ENCODE data around the gene NFYA. TPM values are rescaled to one million over a fixed set of nuclear protein-coding genes. Genes with fewer than 3 reads are reported as not detected.

Gene NFYA
- total and polyA plus RNA-seq, 12 donors, result 6.4 to 21.4 (median 13.7) TPM

GRCh38 chr6:41045664-41046063 is 27.1 kb upstream of the NFYA start:
- Histone ChIP-seq H3K4me1 (replicated peaks in 1 of 2) (no peaks in the 10 kb centered on the region), H3K36me3 (replicated peaks in 1 of 2) (no peaks in the 10 kb centered on the region), H3K9me3 (replicated peaks in 1 of 3) (no peaks in the 10 kb centered on the region), H3K27ac (no peak overlapping the region), H3K27me3 (no peaks in the 10 kb centered on the region), H3K4me3 (no peak overlapping the region)
- intact Hi-C loops (cut with DNase I), result no loop called here
- 60 to 70% (median 63%) methylated on average over 5 of the region's 5 CpGs for WGBS, 4 donors
- no peak for DNase-seq
- TF ChIP-seq POLR2A (IDR thresholded peaks at IDR 0.05) (no peak), CTCF (IDR thresholded peaks at IDR 0.05) (no peak)

GRCh38 chr6:41046084-41046483 is 26.7 kb upstream of the NFYA start:
- Histone ChIP-seq H3K27me3 (no peaks in the 10 kb centered on the region), H3K36me3 (replicated peaks in 1 of 2) (no peaks in the 10 kb centered on the region), H3K27ac (no peak overlapping the region), H3K4me1 (replicated peaks in 1 of 2) (no peaks in the 10 kb centered on the region), H3K9me3 (replicated peaks in 1 of 3) (no peaks in the 10 kb centered on the region), H3K4me3 (no peak overlapping the region)
- 94 to 100% (median 100%) methylated on average over 1 of the region's 1 CpG for WGBS, 4 donors
- intact Hi-C loops (cut with DNase I), result no loop called here
- no peak for TF ChIP-seq POLR2A (IDR thresholded peaks at IDR 0.05)
- TF ChIP-seq CTCF (IDR thresholded peaks at IDR 0.05), result no peak
- no peak for DNase-seq

GRCh38 chr6:41047306-41047705 is 25.5 kb upstream of the NFYA start:
- Histone ChIP-seq H3K4me3 (no peak overlapping the region), H3K9me3 (replicated peaks in 1 of 3) (no peaks in the 10 kb centered on the region), H3K4me1 (replicated peaks in 1 of 2) (no peaks in the 10 kb centered on the region), H3K36me3 (replicated peaks in 1 of 2) (no peaks in the 10 kb centered on the region), H3K27ac (no peak overlapping the region), H3K27me3 (no peaks in the 10 kb centered on the region)
- TF ChIP-seq CTCF (IDR thresholded peaks at IDR 0.05) (no peak), POLR2A (IDR thresholded peaks at IDR 0.05) (no peak)
- WGBS, 4 donors, result 96 to 100% (median 98%) methylated on average over 2 of the region's 2 CpGs
- intact Hi-C loops (cut with DNase I), result no loop called here
- no peak for DNase-seq

GRCh38 chr6:41047745-41048732 is 24.7 kb upstream of the NFYA start:
- Histone ChIP-seq H3K27me3 (no peaks in the 10 kb centered on the region), H3K4me3 (no peak overlapping the region), H3K27ac (no peak overlapping the region), H3K36me3 (replicated peaks in 1 of 2) (no peaks in the 10 kb centered on the region), H3K4me1 (replicated peaks in 1 of 2) (no peaks in the 10 kb centered on the region), H3K9me3 (replicated peaks in 1 of 3) (no peaks in the 10 kb centered on the region)
- DNase-seq, result no peak
- WGBS, 4 donors, result 85 to 89% (median 87%) methylated on average over 7 to 9 of the region's 9 CpGs
- TF ChIP-seq POLR2A (IDR thresholded peaks at IDR 0.05) (no peak), CTCF (IDR thresholded peaks at IDR 0.05) (no peak)
- intact Hi-C loops (cut with DNase I), result no loop called here
